PC-3 (cell line): ENCODE data around the gene RPS16. TPM values are rescaled to one million over a fixed set of nuclear protein-coding genes. Genes with fewer than 3 reads are reported as not detected.
"Not testable (repeated sequence)": the region's sequence is repeated elsewhere in the genome, so short reads cannot be mapped to it uniquely, and the experiment has no call there.

Experiments
- ATAC-seq: fragments of 200-7000 bp; cut with Tn5 transposase; 2 replicates; pipeline ENCODE4 v1.9.1; 2020; ENCODE audit warnings: mild to moderate bottlenecking, moderate library complexity
- BruUV-seq: library from RNA; stranded (reverse); fragments of 400-500 nt; replicated peaks from 2 replicates; lab custom pipeline; 2021; lab: Mats Ljungman, UMichigan
- CTCF ChIA-PET: fragments of 300-600 bp; sonication (Branson Sonifier 250); formaldehyde crosslinking; loops from one replicate; lab custom pipeline; 2022; ENCODE audit warnings: antibody characterized with exemption; lab: Charles Lee
- POLR2A ChIA-PET: fragments of 300-600 bp; sonication (Branson Sonifier 250); formaldehyde crosslinking; loops from one replicate; lab custom pipeline; 2022; ENCODE audit warnings: antibody characterized with exemption; ENCODE audit not compliant: unreplicated experiment; lab: Charles Lee
- DNase-seq: peaks from one replicate; pipeline ENCODE4 v3.0.0-alpha.2; 2015
- H2AFZ ChIP-seq: fragments of 300-600 bp; sonication (generic); 2 replicates; pipeline ENCODE4 v1.6.0; 2016; ENCODE audit warnings: antibody characterized with exemption, low read length
- H3F3A ChIP-seq: fragments of 300-600 bp; sonication (generic); one replicate; pipeline ENCODE4 v1.6.0; 2017; ENCODE audit warnings: antibody characterized with exemption, low read length, control low read depth, mild to moderate bottlenecking; ENCODE audit not compliant: unreplicated experiment
- H3K27ac ChIP-seq: fragments of 300-600 bp; sonication (generic); 2 replicates; pipeline ENCODE4 v1.5.1; 2016; ENCODE audit warnings: mild to moderate bottlenecking, low read length
- H3K27me3 ChIP-seq: fragments of 300-600 bp; sonication (generic); 2 replicates; pipeline ENCODE4 v1.6.1; 2016; ENCODE audit warnings: low read length, mixed read lengths
- H3K36me3 ChIP-seq: fragments of 300-600 bp; sonication (generic); 2 replicates; pipeline ENCODE4 v1.6.1; 2016; ENCODE audit warnings: low read depth, mixed run types, low read length, mixed read lengths
- H3K4me1 ChIP-seq: fragments of 300-600 bp; sonication (generic); 2 replicates; pipeline ENCODE4 v1.5.1; 2016; ENCODE audit warnings: low read length; ENCODE audit not compliant: insufficient read depth
- H3K4me2 ChIP-seq: fragments of 300-600 bp; sonication (generic); 2 replicates; pipeline ENCODE4 v1.6.0; 2016; ENCODE audit warnings: low read length
- H3K4me3 ChIP-seq: fragments of 300-600 bp; sonication (generic); 2 replicates; pipeline ENCODE4 v1.5.1; 2016; ENCODE audit warnings: mild to moderate bottlenecking, low read length, mixed read lengths
- H3K79me2 ChIP-seq: fragments of 300-600 bp; sonication (generic); 2 replicates; pipeline ENCODE4 v1.6.1; 2017; ENCODE audit warnings: low read length, mixed read lengths
- H3K9ac ChIP-seq: fragments of 300-600 bp; sonication (generic); 2 replicates; pipeline ENCODE4 v1.6.0; 2016; ENCODE audit warnings: mild to moderate bottlenecking, low read length
- H3K9me2 ChIP-seq: fragments of 300-600 bp; sonication (generic); replicated peaks from 2 replicates; pipeline ENCODE4 v1.6.1; 2016; ENCODE audit warnings: mixed run types, low read length, mixed read lengths
- H3K9me3 ChIP-seq: fragments of 300-600 bp; sonication (generic); 2 replicates; pipeline ENCODE4 v1.6.1; 2016; ENCODE audit warnings: low read length, mixed read lengths
- H4K20me1 ChIP-seq: fragments of 300-600 bp; sonication (generic); 2 replicates; pipeline ENCODE4 v1.6.1; 2016; ENCODE audit warnings: low read length, mixed read lengths
- EZH2 ChIP-seq: fragments of 300-600 bp; sonication (generic); IDR thresholded peaks from one replicate; pipeline ENCODE4 v1.6.1; 2017; ENCODE audit warnings: antibody characterized with exemption, mild to moderate bottlenecking, low read length; ENCODE audit not compliant: unreplicated experiment
- EZH2phosphoT487 ChIP-seq: fragments of 300-600 bp; sonication (generic); IDR thresholded peaks from 2 replicates; pipeline ENCODE4 v1.6.1; 2018; ENCODE audit warnings: mild to moderate bottlenecking, antibody characterized with exemption, low read length, borderline replicate concordance
- intact Hi-C: fragments of 100-400 bp; cut with micrococcal nuclease; formaldehyde crosslinking; loops from 2 replicates; pipeline ENCODE4 v1.9.0; 2023
- total RNA-seq: library from RNA; depleted of rRNA; stranded (reverse); fragments of >200 nt; gene quantifications from 2 replicates; pipeline ENCODE4 v1.2.3, GENCODE V29; 2014
- TF ChIP-seq, protein P1 (sequence below): fragments of 300-600 bp; sonication (generic); conservative IDR thresholded peaks from 2 replicates; pipeline ENCODE4 v1.5.1; 2017; ENCODE audit warnings: antibody characterized with exemption, low read depth, mild to moderate bottlenecking, low read length

RPS16 gene
- total RNA-seq, 1 experiment from 2014 or later = 418 TPM

DNA sequence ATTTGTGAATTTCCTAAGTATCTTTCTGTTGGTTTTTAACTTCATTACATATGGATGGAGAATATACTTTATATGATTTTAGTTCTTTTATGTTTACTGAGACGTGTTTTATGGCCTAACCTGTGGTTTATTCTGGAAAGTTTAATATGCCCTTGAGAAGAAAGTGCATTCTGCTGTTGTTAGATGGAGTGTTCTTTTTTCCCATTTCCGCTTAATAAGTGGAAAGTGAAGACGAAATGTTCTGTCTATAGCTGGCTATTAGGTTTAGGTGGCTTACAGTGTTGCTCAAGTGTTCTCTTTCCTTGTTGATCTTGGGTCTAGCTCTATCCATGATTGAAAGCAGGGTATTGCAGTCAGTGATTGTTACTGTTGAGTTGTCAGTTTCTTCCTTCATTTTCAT lies 27.7 kb upstream of the RPS16 start:
- Histone ChIP-seq H4K20me1 (no peaks in the 10 kb centered on the region), H3K4me3 (no peak overlapping the region), H3K9ac (no peak overlapping the region), H3K36me3 (peaks cover 31% of the 10 kb centered on the region; the same call in 1 of the 2 replicates), H2AFZ (no peak overlapping the region), H3K27me3 (no peaks in the 10 kb centered on the region), H3K79me2 (no peaks in the 10 kb centered on the region), H3K4me2 (no peak overlapping the region), H3K27ac (no peak overlapping the region), H3K9me2 (no peaks in the 10 kb centered on the region), H3K4me1 (no peaks in the 10 kb centered on the region), H3K9me3 (no peaks in the 10 kb centered on the region), H3F3A (no peaks in the 10 kb centered on the region)
- CTCF ChIA-PET = no interaction called here
- DNase-seq (no peak), ATAC-seq (no peak)
- TF ChIP-seq EZH2 (no peak), EZH2phosphoT487 (no peak)
- TF ChIP-seq, protein P1, sequence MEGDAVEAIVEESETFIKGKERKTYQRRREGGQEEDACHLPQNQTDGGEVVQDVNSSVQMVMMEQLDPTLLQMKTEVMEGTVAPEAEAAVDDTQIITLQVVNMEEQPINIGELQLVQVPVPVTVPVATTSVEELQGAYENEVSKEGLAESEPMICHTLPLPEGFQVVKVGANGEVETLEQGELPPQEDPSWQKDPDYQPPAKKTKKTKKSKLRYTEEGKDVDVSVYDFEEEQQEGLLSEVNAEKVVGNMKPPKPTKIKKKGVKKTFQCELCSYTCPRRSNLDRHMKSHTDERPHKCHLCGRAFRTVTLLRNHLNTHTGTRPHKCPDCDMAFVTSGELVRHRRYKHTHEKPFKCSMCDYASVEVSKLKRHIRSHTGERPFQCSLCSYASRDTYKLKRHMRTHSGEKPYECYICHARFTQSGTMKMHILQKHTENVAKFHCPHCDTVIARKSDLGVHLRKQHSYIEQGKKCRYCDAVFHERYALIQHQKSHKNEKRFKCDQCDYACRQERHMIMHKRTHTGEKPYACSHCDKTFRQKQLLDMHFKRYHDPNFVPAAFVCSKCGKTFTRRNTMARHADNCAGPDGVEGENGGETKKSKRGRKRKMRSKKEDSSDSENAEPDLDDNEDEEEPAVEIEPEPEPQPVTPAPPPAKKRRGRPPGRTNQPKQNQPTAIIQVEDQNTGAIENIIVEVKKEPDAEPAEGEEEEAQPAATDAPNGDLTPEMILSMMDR = no peak
- intact Hi-C loops = no loop called here
- POLR2A ChIA-PET = interaction anchor here (0.6 kb wide), 1 partner anchor 17 kb away, joined by 21 read pairs; the partner anchor contains the start of gene TIMM50
- no TSS peak for BruUV-seq

DNA sequence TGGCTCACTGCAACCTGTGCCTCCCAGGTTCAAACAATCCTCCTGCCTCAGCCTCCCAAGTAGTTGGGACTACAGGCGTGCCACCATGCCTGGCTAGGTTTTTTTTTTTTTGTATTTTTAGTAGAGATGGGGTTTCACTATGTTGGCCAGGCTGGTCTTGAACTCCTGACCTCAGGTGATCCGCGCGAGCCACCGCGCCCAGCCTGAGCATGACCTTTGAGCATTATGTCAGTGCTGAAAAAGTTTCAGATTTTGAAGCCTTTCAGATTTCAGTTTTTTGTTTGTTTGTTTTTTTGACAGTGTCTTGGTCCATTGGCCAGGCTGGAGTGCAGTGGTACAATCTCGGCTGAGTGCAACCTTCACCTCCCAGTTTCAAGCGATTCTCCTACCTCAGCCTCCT lies 15.5 kb upstream of the RPS16 start:
- ATAC-seq, H2AFZ ChIP-seq, DNase-seq, H3K4me2 ChIP-seq, H3K27me3 ChIP-seq, intact Hi-C loops, CTCF ChIA-PET, BruUV-seq, H3K27ac ChIP-seq, H3K9ac ChIP-seq, POLR2A ChIA-PET, H3K4me3 ChIP-seq, H3K9me3 ChIP-seq, H3F3A ChIP-seq, H3K9me2 ChIP-seq: not testable (repeated sequence)
- Histone ChIP-seq H3K79me2 (peaks cover 75% of the 10 kb centered on the region), H3K36me3 (peaks cover 10% of the 10 kb centered on the region; the same call in 1 of the 2 replicates), H4K20me1 (peaks cover 14% of the 10 kb centered on the region; the same call in 1 of the 2 replicates), H3K4me1 (peaks cover 28% of the 10 kb centered on the region)

DNA sequence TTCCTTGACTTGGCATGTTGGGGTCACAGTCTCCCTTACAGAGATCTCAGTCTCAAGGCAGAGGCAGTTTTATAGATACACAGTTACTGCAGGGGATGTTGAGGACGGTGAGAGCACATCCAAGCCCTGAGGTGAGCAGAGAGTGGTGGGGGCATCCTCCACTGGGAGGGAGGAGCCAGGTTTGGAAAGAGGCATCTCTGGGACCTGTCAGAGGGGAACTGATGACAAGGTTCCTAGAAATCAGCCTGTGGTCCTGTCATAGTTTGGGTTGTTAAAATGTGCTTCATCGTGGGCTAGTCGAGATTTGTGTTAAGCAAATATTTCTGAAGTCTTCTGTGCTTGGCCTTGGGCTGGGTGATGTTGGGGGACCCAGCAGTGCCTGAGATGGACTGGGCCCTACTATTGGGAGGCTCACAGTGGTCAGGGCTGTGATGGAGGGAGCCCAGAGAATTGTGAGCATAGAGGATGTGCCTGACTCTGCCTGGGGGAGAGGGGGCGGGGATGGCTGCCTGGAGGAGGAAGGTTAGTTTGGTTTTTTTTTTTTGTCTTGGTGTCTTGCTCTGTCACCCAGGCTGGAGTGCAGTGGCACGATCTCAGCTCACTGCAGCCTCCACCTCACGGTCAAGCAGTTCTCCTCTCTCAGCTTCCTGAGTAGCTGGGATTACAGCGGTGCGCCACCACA lies 13.5 kb upstream of the RPS16 start:
- H3F3A ChIP-seq = no peaks in the 10 kb centered on the region
- ChIA-PET POLR2A (interaction anchor here (0.5 kb wide), 1 partner anchor 41 kb away, joined by 4 read pairs; no protein-coding TSS in a partner anchor), CTCF (no interaction called here)
- no peak overlapping the region for H3K4me2 ChIP-seq
- peaks cover 30% of the 10 kb centered on the region for H3K4me1 ChIP-seq
- no peak overlapping the region for H3K9ac ChIP-seq
- no TSS peak for BruUV-seq
- no peaks in the 10 kb centered on the region for H3K27me3 ChIP-seq
- TF ChIP-seq, protein P1 = no peak
- no peak for TF ChIP-seq EZH2phosphoT487
- TF ChIP-seq EZH2 = no peak
- intact Hi-C loops = no loop called here
- ATAC-seq (no peak), DNase-seq (no peak)
- H2AFZ ChIP-seq = no peak overlapping the region
- H3K9me2 ChIP-seq = no peaks in the 10 kb centered on the region
- H3K27ac ChIP-seq = no peak overlapping the region
- peaks cover 14% of the 10 kb centered on the region; the same call in 1 of the 2 replicates for H4K20me1 ChIP-seq
- no peaks in the 10 kb centered on the region for H3K9me3 ChIP-seq
- peaks cover 87% of the 10 kb centered on the region for H3K79me2 ChIP-seq
- H3K4me3 ChIP-seq = no peak overlapping the region
- H3K36me3 ChIP-seq = peaks cover 10% of the 10 kb centered on the region; the same call in 1 of the 2 replicates
